HFFc6 (cell line): ENCODE measurements around the gene CDKN1C. TPM values are rescaled to one million over a fixed set of nuclear protein-coding genes. Genes with fewer than 3 reads are reported as not detected.

ENCODE experiments used
- DNase-seq: peaks from one replicate; pipeline ENCODE4 v3.0.0-alpha.2; 2018
- H3K27ac Mint-ChIP-seq: 2 replicates; pipeline ENCODE4 v1.8.0; 2020; ENCODE audit warnings: mild to moderate bottlenecking, mixed read lengths
- H3K27me3 Mint-ChIP-seq: 2 replicates; pipeline ENCODE4 v1.8.0; 2021; ENCODE audit warnings: mild to moderate bottlenecking, moderate library complexity, mixed read lengths; ENCODE audit not compliant: insufficient read depth
- H3K36me3 Mint-ChIP-seq: 2 replicates; pipeline ENCODE4 v1.8.0; 2021; ENCODE audit warnings: low read depth, mixed read lengths
- H3K4me1 Mint-ChIP-seq: 2 replicates; pipeline ENCODE4 v1.8.0; 2020; ENCODE audit warnings: low read depth, mixed read lengths
- H3K4me3 Mint-ChIP-seq: 2 replicates; pipeline ENCODE4 v1.8.0; 2020; ENCODE audit warnings: mild to moderate bottlenecking, moderate library complexity, mixed read lengths
- H3K9me3 Mint-ChIP-seq: 2 replicates; pipeline ENCODE4 v1.8.0; 2020; ENCODE audit warnings: mild to moderate bottlenecking, mixed read lengths
- CTCF ChIP-seq: fragments of 200-600 bp; sonication (generic); IDR thresholded peaks from 2 replicates; pipeline ENCODE4 v1.5.0; 2021; ENCODE audit warnings: antibody characterized with exemption, mild to moderate bottlenecking
- total RNA-seq, 6 experiments: library from RNA; stranded (reverse); fragmentation: NEBNext Ultra II Directional; extraction: Animal tissue kit (Norgen Biotek cat#: 25700); gene quantifications; 2 replicates in 1 of 6; 3 replicates in 5 of 6; pipeline ENCODE4 v1.2.3, GENCODE V29; 2021

CDKN1C gene
- total RNA-seq, 6 experiments from 2014 or later = 0.17 to 0.24 TPM; not detected in 4

DNA sequence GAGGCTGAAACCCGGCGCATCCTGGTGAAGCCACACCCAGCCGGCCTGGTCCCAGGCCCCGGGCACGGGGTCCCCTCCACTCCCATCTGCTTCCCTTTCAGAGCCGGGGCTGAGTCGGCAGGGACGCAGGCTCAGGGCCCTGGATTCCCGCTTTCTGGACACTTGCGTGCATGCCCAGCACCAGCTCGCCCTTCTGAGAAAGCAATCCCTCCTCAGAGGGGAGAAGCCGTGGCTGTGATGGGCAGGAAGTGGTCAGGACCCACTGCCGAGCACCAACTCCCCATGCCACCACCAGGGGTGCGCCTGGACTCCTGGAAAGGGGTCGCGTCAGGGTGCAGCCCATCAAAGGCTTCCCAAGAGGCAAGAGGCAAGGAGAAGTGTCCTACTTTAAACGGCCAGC lies 15.1 kb downstream of the CDKN1C start:
- H3K4me3 Mint-ChIP-seq = no peak overlapping the region
- peaks cover 3% of the 10 kb centered on the region; the same call in 1 of the 2 replicates for H3K36me3 Mint-ChIP-seq
- peaks cover 36% of the 10 kb centered on the region for H3K27me3 Mint-ChIP-seq
- peaks cover 7% of the 10 kb centered on the region; the same call in 1 of the 2 replicates for H3K9me3 Mint-ChIP-seq
- H3K27ac Mint-ChIP-seq = no peak overlapping the region
- H3K4me1 Mint-ChIP-seq = no peaks in the 10 kb centered on the region
- no peak; the same call in 1 of the 2 replicates for TF ChIP-seq CTCF
- no peak for DNase-seq

DNA sequence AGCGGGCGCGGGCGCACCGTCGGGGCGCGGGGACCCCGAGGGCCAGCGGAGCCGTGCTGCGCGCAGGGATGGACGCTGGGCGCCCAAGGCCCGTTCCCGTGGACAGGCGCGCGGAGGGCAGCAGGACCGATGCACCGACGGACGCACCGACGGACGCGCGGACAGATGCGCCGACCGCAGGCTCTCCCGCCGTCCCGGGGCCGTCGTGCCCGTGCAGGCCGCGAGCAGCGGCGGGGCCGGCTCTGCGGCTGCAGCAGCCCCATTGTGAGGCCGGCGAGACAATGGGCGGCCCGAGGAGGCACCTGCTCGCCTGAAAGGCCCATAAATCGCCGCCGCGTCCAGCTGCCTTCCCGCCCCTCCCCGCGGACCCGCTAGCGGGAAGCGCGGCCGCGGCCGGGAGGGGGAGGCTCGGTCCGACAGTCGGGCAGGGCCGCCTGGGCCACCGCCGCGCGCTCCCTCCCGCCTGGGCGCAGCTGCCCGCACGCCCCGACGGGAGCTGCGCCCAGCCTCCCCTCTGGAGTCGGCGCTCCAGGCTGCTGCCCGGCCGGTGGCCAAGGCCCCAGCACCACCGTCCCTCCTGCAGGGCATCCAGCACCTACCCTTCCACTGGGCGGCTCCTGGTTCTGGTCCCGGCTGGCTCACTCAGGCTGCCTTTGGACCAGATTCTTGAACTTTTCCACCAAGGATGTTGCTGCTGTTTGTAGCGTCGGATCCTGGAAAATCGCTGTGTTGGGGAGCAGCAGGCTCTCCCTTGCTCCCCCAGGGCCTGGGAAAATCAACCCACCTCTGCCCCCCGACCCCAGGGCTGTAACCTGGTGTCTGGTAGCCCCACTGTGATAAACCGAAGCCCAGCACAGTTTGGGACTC lies 15.8 kb downstream of the CDKN1C start:
- H3K9me3 Mint-ChIP-seq = peaks cover 7% of the 10 kb centered on the region; the same call in 1 of the 2 replicates
- H3K4me1 Mint-ChIP-seq = no peaks in the 10 kb centered on the region
- H3K4me3 Mint-ChIP-seq = no peak overlapping the region
- peaks cover 3% of the 10 kb centered on the region; the same call in 1 of the 2 replicates for H3K36me3 Mint-ChIP-seq
- no peak for TF ChIP-seq CTCF
- no peak for DNase-seq
- peaks cover 37% of the 10 kb centered on the region for H3K27me3 Mint-ChIP-seq
- no peak overlapping the region for H3K27ac Mint-ChIP-seq

- Mint-ChIP-seq H3K4me3 (no peak overlapping the region), H3K27ac (no peak overlapping the region), H3K9me3 (peaks cover 7% of the 10 kb centered on the region; the same call in 1 of the 2 replicates), H3K36me3 (peaks cover 3% of the 10 kb centered on the region; the same call in 1 of the 2 replicates), H3K4me1 (no peaks in the 10 kb centered on the region), H3K27me3 (peaks cover 40% of the 10 kb centered on the region)
- TF ChIP-seq CTCF = no peak
- DNase-seq = no peak
Measured at GRCh38 chr11:2869134-2869526, 16.4 kb downstream of the CDKN1C start.

DNA sequence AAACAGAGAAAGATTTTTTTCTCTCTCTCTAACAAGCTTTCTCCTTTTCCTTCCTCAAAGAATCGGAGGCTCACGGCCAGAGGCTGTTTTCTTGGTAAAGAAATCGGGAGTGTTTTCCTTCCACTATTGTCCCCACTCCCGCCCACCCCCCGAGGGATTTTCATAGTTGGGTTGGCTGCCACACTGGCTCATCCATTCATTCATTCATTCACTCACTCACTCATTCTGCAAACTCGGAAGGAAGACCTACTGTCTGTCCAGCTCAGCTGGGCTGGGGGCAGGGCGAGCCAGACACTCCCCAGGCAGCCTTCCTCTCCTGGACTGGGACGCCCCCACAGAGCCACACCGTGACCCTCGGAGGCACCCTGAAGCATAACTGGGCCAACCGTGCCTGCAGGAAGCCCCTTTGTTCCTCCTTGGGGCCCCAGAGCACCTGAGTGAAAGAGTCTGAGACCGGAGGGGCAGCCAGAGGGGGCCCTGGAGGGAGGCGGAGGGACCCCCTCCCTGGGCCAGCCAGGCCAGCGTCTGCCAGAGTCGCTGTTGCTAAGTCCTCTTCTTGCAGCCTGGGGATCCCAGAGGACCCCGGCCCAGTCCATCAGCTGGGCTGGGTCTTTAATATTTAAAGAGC lies 17.0 kb downstream of the CDKN1C start:
- no peak overlapping the region for H3K4me3 Mint-ChIP-seq
- no peak for TF ChIP-seq CTCF
- peaks cover 7% of the 10 kb centered on the region; the same call in 1 of the 2 replicates for H3K9me3 Mint-ChIP-seq
- no peaks in the 10 kb centered on the region for H3K4me1 Mint-ChIP-seq
- H3K36me3 Mint-ChIP-seq = peaks cover 3% of the 10 kb centered on the region; the same call in 1 of the 2 replicates
- no peak for DNase-seq
- H3K27me3 Mint-ChIP-seq = peaks cover 43% of the 10 kb centered on the region
- no peak overlapping the region for H3K27ac Mint-ChIP-seq

DNA sequence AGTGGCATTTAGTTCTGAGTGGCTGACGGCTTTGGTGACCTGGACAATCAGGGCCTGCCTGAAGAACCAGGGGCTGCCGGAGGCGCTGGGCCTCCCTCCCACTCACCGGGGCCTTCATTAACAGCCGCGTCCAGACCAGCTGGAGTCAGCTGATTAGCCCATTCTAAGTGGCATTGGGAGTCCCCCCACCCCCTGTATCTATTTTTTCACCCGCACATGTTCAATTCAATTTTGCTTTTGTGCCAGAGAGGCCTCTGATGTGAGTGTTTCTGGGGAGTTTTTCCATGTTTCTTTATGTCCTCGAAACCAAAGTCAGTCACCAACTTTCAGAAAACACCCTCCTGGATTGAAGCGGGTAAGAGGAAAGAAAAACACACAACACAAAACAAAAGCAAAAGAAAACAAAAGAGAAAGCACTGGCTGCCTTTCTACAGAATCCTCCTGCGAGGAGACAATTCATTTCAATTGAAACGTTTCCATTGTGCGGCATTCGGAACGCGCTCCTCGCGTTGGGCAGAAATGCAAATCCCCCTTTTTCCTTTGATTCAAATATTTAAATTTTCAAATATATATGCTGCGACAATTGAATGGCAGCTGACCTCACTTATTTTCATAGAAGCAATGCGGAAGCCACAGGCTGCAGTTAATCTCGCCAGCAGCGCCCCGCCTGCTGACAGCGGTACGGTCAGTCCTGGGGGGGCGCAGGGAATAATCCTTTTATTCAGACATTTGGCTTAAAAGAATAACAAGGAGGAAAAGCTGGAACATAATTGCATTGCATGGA lies 17.7 kb downstream of the CDKN1C start:
- DNase-seq = no peak
- H3K9me3 Mint-ChIP-seq = peaks cover 7% of the 10 kb centered on the region; the same call in 1 of the 2 replicates
- peaks cover 3% of the 10 kb centered on the region; the same call in 1 of the 2 replicates for H3K36me3 Mint-ChIP-seq
- H3K27ac Mint-ChIP-seq = no peak overlapping the region
- no peaks in the 10 kb centered on the region for H3K4me1 Mint-ChIP-seq
- H3K27me3 Mint-ChIP-seq = peaks cover 44% of the 10 kb centered on the region
- no peak overlapping the region for H3K4me3 Mint-ChIP-seq
- no peak for TF ChIP-seq CTCF
